GDM1 (cell line): ENCODE data around the gene GSDME.
"Not testable (repeated sequence)": the region's sequence is repeated elsewhere in the genome, so short reads cannot be mapped to it uniquely, and the experiment has no call there.

Source experiments
- DNase-seq: peaks from one replicate; lab custom pipeline; 2025; lab: John Stamatoyannopoulos, UW

GSDME gene

DNA sequence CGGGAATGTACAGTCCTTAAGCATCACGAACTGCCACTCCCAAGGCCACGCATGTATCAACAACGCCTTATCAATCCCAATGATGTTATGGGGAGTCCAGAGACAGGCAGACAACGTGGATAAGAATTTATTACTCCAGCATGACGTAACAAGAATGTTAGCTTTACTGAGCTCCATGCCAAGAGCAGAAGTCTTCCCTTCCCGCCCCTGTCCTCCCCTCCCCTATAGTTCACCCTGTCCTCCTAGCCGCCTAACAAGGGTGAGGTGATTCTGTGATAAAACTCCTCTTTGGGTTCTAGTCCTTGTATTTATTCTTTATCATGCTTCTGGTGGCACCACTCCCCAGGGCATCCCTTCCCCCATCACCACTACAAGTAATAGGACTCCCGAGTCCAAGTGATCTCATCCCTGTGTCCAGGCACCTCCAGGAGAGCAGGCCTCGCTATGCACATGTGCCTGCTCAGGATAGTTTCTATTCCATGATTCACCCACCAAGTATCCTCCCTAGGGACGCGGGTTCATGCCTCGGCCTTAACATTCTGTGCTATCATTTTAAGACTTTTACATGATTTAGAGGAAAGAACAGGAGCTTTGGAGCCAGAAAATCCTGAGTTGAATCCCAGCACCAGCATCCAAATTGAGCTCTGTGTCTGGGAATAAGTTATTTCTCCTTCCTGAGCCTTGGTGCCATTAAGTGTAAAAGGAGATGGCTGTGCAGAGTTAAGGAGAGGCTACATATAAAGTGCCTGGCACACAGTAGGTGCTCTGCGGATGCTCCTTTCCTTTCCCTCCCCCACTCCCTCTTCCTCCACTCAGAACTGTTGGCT is 15.4 kb downstream of the GSDME start:
- no peak for DNase-seq

DNA sequence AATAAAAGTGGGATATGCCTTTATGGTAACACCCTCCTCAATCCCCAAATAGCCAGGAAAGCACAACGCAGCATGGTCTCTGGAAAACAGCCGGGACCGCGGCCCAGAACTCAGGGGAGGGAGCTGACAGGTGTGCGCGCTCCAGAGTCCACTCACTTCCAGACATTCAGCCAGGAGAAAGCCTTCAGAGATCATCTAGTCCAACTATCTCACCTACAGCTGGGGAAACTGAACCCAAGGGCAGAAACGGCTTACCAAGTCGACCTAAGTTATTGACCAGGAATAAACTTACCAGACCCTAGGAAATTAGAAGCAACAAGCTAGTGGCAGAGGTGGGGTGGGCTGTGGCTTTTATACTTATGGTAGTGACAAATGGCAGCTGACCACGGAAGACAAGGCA is 16.4 kb downstream of the GSDME start:
- DNase-seq: no peak

DNA sequence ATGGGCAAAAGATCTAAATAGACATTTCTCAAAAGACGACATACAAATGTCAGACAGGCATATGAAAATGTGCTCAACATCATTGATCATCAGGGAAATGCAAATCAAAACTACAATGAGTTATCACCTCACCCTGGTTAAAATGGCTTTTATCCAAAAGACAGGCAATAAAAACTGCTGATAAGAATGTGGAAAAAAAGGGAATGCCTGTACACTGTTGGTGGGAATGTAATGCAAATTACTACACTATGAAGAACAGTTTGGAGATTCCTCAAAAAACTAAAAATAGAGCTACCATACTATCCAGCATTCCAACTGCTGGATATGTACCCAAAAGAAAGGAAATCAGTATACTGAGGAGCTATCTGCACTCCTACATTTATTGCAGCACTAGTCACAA is 18.0 kb downstream of the GSDME start:
- DNase-seq: no peak

DNA sequence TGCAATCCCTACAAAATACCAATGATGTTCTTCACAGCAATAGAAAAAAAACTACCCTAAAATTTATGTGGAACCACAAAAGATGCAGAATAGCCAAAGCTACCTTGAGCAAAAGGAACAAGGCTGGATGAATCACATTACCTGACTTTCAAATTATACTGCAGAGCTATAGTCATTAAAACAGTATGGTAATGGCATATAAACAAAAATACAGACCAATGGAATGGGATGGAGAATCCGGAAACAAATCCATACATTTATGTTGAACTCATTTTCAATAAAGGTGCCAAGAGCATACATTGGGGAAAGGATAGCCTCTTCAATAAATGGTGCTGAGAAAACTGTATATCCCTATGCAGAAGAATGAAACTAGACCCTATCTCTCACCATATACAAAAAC is 18.7 kb downstream of the GSDME start:
- no peak for DNase-seq

DNA sequence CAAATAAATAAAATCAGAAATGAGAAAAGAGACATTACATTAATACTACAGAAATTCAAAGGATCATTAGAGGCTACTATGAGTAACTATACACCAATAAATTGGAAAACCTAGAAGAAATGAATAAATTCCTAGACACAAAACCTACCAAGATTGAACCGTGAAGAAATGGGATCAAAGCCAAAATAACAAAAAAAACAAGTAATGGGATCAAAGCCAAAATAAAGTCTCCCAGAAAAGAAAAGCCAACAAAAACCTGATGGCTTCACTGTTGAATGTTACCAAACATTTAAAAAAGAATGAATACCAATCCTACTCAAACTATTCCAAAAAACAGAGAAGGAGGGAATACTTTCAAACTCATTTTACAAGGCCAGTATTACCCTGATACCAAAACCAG is 20.0 kb downstream of the GSDME start:
- no peak for DNase-seq

DNA sequence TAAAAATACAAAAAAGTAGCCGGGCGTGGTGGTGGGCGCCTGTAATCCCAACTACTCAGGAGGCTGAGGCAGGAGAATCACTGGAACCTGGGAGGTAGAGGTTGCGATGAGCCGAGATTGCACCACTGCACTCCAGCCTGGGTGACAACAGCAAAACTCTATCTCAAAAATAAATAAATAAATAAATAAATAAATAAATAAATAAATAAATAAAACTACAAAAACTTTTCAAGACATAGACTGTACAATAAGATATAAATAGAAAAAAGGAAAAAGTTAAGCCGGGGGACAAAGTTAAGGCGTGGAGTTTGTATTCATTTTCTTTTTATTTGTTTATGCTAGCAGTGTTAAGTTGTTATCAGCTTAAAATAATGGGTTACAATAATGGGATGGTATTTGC is 21.7 kb downstream of the GSDME start:
- not testable (repeated sequence) for DNase-seq

DNA sequence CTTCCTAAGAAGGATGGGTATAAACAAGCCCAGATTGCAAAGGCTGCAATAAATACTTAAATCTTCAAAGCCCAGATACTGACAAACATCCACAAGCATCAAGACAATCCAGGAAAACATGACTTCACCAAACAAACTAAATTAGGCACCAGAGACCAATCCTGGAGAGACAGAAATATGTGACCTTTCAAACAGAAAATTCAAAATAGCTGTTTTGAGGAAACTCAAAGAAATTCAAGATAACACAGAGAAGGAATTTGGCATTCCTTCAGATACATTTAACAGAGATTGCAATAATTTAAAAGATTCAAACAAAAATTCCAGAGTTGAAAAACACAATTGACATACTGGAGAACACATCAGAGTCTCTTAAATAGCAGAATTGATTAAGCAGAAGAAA is 23.0 kb downstream of the GSDME start:
- DNase-seq: no peak

DNA sequence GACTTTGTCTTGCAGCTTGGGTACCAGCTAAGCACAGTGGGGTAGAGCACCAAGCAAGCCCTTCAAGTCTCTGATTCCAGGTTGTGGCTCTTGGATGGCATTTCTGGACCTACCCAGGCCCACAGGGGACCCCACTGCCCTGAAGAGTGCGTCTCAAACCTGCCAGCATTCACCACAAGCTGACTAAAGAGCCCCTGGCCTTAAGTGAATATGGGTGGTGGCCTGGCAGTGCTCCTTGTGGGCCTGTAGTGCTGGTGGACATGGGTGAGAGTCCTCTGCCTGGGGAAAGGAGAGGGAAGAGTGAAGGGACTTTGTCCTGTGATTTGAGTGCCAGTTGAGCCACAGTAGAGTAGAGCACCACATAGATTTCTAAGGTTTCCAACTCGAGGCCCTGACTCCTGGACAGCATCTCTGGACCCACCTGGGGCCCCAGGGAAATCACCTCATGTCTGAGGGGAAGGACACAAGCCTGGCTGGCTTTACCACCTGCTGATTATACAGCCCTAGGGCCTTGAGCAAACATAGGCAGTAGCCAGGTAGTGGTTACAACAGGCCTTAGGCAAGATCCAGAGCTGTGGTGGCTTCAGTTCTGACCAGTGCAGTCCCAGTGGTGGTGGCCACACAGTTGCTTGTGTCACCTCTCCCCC is 23.7 kb downstream of the GSDME start:
- no peak for DNase-seq

DNA sequence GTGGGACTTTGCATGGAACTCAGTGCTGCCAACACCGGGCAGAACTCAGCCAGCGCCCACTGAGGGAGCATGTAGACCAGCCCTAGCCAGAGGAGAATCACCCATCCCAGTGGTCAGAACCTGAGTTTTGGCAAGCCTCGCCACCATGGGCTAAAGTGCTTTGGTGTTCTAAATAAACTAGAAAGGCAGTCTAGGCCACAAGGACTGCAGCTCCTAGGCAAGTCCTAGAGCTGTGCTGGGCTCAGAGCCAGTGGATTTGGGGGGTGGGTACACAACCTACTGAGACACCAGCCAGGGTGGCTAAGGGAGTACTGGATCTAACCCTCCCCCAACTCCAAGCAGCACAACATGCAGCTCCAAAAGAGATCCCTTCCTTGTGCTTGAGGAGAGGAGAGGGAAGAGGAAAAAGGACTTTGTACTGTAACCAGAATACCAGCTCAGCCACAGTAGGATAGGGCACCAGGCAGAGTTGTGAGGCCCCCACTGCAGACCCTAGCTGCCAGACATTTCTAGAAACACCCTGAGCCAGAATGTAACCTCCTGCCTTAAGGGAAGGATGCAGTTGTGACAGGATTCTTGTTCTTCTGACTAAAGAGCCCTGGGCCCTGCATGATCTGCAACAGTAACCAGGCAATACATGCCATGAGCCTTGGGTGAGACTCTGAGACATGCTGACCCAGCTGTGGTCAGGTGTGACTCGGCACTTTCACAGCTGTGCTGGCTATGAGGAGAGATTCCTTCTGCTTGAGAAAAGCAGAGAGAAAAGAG is 24.4 kb downstream of the GSDME start:
- DNase-seq: no peak

DNA sequence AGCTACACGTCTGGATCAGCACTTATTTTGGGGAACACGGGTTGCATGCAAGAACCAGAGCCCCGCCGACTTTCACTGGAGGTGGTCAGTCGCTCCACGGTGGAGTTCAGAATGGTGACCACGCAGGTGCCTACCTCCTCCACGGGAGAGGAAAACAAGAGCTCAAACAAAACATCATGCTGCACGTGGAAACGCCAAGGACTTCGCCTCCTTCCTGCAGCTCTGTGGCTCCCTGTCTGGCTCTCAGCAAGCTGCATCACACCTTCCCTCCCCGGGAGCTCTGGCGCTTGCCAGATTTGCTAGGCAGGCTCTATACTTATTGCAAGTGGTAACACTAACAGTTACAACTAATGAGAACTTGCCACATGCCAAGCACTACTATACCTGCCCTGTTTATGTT is 26.0 kb downstream of the GSDME start:
- no peak for DNase-seq

DNA sequence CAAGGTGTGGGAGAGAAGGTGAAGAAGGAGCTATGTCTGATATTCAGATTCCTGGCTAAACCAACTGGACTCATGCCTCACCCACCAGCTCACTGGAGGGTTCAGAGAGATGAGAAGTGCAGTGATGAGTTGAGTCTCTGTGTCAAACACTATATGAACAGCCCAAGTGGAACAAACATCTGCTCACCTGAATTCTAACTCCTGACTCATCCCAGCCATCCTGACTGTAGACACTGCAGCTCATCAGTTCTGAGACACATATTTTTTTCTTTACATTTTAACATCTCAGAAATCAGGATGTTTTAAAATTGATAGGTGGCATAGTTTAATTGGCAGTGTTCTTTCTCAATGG is 27.3 kb downstream of the GSDME start:
- DNase-seq: no peak

DNA sequence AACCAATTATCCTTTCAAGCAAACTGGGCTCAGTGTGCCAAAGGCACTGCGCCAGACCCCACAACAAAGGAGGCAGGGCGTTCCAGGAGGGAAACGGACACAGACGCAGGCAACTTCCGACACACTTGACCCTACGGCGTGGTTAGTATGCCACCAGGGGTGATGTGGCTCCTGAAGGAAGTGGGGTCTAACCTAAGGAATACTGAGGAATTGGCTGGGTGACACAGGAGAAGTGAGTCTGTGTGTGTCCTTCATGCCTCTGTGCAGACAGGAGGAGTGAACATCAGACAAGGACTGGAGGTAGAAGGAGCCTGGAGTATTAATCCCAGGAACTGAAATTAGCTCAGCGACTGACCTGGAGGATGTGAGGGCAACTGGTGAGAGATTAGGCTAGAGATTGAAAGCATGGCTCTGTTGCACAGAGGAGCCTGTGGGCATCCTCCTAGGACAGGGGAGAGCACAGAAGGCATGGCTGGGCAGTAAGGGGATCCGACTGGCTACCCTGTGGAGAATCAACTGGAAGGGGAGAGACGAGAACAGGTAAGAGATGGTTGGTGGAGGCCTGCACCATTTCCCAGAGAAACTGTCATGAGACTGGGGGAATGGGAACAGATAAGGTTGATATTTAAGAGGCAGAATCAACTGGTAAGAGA is 27.8 kb downstream of the GSDME start:
- no peak for DNase-seq

DNA sequence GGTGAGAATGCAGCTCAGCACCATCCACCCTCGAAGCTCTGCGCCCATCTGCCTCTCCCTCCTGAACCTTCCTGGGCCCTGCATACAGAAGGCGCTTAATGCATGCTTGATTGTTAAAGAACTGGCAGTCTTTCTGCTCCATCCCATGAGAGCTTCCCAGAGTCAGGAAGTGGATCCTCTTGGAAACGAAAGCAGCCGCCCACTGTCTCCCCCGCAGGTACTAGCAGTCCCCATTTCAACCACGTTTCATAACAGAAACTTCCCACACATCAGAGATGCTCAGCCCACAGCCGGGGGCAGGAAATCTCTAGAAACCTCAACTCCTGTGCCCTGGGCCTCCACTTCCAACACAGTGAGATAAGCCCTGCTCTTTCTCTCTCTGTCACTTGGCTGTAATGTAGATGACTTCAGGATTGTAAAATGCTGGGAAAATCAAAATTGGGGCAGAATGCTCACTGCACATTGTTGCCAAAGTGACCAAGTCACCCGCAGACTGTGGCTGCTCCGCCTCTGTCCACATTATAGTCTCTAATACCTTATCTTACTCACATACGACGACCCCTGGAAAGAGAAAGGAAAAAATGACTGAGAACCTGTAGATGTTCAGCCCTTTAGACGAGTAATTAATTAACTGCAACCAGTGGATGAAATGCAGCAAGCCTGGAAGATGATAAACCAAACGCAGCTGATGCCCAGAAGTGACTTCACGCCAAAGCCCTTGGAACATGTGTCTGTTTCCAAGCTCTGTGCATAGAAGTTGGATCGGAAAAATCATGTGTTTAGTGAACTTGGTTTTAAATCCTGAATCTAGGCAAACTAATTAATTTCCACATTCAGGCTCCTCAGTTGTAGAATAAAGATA is 28.5 kb downstream of the GSDME start:
- no peak for DNase-seq

DNA sequence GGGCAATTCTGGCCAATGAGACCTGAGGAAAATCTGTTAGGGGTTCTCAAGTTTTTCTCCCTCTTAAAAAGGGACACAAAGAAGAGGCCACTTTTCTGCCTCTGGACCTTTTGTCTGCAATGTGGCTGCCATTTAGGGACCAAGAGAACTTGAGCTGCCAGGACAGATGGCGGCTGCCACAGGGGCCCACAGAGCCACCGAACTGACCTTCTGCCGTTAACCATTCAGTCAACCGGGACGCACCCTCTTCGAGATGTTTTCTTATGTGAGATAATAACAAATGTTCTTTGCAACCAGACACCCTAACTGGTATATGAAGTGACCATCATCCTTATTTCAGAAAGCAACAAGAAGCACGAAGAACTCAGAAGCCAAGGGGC is 29.2 kb downstream of the GSDME start:
- DNase-seq: no peak

DNA sequence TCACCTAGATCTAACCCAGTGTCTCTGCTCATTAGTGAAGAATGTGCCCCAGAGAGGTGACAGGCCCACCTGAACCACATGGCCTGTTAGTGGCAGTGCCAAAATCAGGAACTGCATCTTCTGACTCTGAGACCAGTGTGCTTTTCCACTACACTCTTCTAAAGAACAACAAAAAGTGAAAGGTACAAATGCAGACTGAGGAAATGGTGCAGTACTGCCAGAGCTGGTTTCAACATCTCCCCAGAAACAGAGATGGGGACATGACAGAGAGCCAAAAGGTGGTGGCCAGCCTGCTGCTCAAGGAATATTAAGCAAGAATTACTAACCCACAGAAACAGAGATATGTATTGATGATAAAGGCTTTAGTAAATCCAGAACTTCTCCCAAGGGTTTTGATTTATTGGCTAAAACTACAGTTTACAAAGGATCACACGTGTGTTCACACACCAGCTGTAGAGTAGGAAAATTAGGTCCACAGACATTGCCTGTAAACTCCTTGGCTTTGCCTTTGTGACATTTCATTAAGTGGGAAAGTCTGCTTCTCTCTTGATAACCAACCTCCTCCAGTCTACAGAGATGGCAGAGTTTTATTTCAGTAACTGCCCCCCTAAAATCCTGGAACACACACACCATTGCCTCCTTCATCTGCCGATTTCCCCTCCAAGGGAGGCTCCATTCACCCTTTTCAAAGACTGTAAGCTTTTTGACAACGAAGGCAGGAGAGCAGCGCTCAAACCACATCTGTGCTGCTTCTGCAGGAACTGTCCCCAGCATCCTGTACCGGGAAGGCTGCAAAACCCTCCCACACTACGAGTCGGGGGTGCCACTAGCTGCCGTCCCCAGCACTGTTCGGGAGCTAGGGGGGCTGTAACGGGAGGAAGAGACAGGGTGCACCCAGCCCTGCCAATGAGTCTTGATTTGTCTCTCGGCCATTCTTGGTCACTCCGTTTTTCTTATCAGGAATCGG is 29.8 kb downstream of the GSDME start:
- no peak for DNase-seq

DNA sequence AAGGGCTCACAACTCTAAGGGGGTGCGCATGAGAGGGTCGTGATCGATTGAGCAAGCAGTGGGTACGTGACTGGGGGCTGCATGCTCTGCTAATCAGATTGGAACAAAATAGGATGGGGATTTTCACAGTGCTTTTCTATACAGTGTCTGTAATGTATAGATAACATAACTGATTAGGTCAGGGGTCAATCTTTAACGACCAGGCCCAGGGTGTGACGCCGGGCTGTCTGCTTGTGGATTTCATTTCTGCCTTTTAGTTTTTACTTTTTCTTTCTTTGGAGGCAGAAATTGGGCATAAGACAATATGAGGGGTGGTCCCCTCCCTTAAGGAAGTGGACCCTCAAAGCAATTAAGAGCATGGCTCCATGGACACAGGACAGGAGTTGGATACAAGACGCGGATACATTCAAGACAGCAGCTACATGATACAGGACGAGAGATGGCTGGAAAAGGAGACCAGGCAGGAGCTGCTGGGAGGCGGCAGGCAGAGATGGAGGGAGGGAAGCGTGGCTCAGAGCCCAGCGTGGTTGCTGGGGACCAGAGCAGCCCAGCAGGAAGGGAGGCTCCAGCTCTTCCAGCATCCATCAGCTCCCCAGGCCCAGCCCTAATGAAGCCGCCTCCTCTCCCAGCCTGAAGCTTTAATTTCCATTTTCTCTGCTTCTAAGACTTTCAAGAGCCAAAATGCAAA is 31.6 kb downstream of the GSDME start:
- DNase-seq: no peak

DNA sequence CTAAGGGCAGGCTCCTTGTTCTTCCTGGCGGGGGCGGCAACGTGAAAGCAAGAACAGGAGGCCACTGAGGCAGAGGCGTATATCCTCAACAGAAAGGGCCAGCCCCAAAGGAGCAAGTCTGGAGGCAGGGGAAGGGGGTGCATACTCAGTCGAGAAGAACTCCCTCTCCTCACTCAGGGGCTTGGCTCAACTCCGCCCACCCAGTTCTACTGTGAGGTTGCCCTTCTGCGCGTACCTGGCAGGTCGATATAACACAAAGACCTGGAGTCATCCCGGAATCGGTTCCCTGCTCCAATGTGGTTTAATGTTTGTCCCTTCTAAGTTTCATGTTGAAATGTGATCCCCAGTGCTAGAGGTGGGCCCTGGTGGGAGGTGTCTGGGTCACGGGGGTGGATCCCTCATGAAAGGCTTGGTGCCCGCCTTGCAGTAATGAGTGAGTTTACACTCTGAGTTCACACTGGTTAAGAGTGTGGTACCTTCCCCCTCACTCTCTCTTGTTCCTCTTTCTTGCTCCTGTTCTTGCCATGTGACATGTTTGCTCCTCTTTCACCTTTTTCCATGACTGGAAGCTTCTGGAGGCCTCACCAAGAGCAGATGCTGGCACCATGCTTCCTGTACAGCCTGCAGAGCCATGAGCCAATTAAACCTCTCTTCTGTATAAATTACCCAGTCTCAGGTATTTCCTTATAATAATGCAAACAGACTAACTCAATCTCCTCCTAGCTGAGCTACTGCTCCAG is 32.6 kb downstream of the GSDME start:
- no peak for DNase-seq

DNA sequence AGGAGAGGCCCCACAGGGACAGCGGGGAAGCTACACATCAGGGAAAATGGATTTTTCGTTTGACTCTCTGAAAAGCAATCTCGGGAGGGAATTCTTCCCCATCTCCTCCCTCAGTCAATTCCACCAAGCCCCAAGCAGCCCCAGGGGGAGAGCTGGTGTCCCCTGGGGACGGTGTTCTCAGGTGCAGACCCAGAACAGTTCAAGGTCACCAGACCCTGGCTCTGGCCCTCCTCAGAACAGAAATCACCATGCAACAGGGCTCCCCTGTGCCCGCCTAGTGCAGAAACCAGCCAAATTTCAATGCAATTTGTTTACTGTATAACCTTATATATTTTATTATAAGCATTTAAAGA is 34.1 kb downstream of the GSDME start:
- DNase-seq: no peak
